SK-N-SH (cell line): Measurements from ENCODE around the gene SRF. TPM values are rescaled to one million over a fixed set of nuclear protein-coding genes. Genes with fewer than 3 reads are reported as not detected.

Source experiments
- CTCF ChIA-PET: fragments of 300-600, 350-600 bp; formaldehyde crosslinking; extraction: SDS; loops from one replicate; lab custom pipeline; 2021; lab: Yijun Ruan, JAX
- POLR2A ChIA-PET: fragments of 350-600 bp; sonication (Branson Sonifier 250); formaldehyde crosslinking; extraction: SDS; loops from one replicate; lab custom pipeline; 2020; ENCODE audit warnings: antibody characterized with exemption, inconsistent platforms; lab: Yijun Ruan, JAX
- DNase-seq: peaks from one replicate; pipeline ENCODE4 v3.0.0; 2012
- H2AFZ ChIP-seq: fragments of 200-600 bp; sonication (generic); 2 replicates; pipeline ENCODE4 v1.8.1; 2016; ENCODE audit warnings: antibody characterized with exemption, mild to moderate bottlenecking, low read depth
- H3F3A ChIP-seq: fragments of 200-600 bp; sonication (generic); replicated peaks from 2 replicates; pipeline ENCODE3; 2016; ENCODE audit warnings: antibody characterized with exemption, mild to moderate bottlenecking; ENCODE audit not compliant: insufficient read depth
- H3K27ac ChIP-seq, 2 experiments: fragments of 200-500 bp in 1 of 2; fragments of 200-600 bp in 1 of 2; sonication (Bioruptor generic) in 1 of 2; sonication (generic), shearing (Covaris generic) in 1 of 2; 2 replicates each; pipeline versions ENCODE4 v1.5.1 to v1.6.1; 2014 to 2016; ENCODE audit warnings: low read depth in 2 of 2, inconsistent platforms in 1 of 2, low read length in 1 of 2, mild to moderate bottlenecking in 1 of 2, mixed read lengths in 1 of 2
- H3K27me3 ChIP-seq: fragments of 200-600 bp; sonication (generic), shearing (Covaris generic); 2 replicates; pipeline ENCODE4 v1.6.1; 2016; ENCODE audit warnings: mixed run types; ENCODE audit not compliant: insufficient read depth
- H3K36me3 ChIP-seq, 2 experiments: fragments of 200-500 bp in 1 of 2; fragments of 200-600 bp in 1 of 2; sonication (Bioruptor generic) in 1 of 2; sonication (generic) in 1 of 2; replicated peaks in 1 of 2; 2 replicates each; pipeline versions ENCODE3 to v1.5.1; 2014 to 2016; ENCODE audit warnings: low read length in 1 of 2, mild to moderate bottlenecking in 1 of 2; ENCODE audit not compliant: insufficient read depth in 2 of 2, control insufficient read depth in 1 of 2
- H3K4me1 ChIP-seq, 2 experiments: fragments of 200-500 bp in 1 of 2; fragments of 200-600 bp in 1 of 2; sonication (Bioruptor generic) in 1 of 2; sonication (generic), shearing (Covaris generic) in 1 of 2; 2 replicates each; pipeline versions ENCODE4 v1.5.1 to v1.6.1; 2014 to 2016; ENCODE audit warnings: low read depth in 1 of 2, low read length in 1 of 2, mixed run types in 1 of 2; ENCODE audit not compliant: insufficient read depth in 2 of 2, control insufficient read depth in 1 of 2
- H3K4me2 ChIP-seq: fragments of 200-600 bp; sonication (generic), shearing (Covaris generic); 2 replicates; pipeline ENCODE4 v1.6.1; 2017; ENCODE audit warnings: mixed run types
- H3K4me3 ChIP-seq, 2 experiments: fragments of 200-500 bp in 1 of 2; fragments of 200-600 bp in 1 of 2; sonication (Bioruptor generic) in 1 of 2; sonication (generic), shearing (Covaris generic) in 1 of 2; 2 replicates each; pipeline versions ENCODE4 v1.5.1 to v1.8.1; 2014 to 2016; ENCODE audit warnings: low read depth in 2 of 2, inconsistent platforms in 1 of 2, low read length in 1 of 2, mild to moderate bottlenecking in 1 of 2, mixed read lengths in 1 of 2, moderate library complexity in 1 of 2
- H3K79me2 ChIP-seq: fragments of 200-600 bp; sonication (generic); 2 replicates; pipeline ENCODE4 v1.8.1; 2017; ENCODE audit warnings: mild to moderate bottlenecking; ENCODE audit not compliant: insufficient read depth
- H3K9ac ChIP-seq: fragments of 200-600 bp; sonication (generic); 2 replicates; pipeline ENCODE4 v1.6.1; 2017; ENCODE audit warnings: mixed run types
- H3K9me2 ChIP-seq: fragments of 200-600 bp; sonication (generic); 2 replicates; pipeline ENCODE4 v1.6.1; 2017; ENCODE audit warnings: mixed run types
- H3K9me3 ChIP-seq: fragments of 200-600 bp; sonication (generic); 2 replicates; pipeline ENCODE4 v1.6.1; 2017; ENCODE audit warnings: mixed run types, mild to moderate bottlenecking, moderate library complexity
- H4K20me1 ChIP-seq: fragments of 200-600 bp; sonication (generic); 2 replicates; pipeline ENCODE4 v1.6.1; 2017; ENCODE audit warnings: mild to moderate bottlenecking, mixed run types; ENCODE audit not compliant: insufficient read depth
- FOXJ3 ChIP-seq: sonication (generic); formaldehyde crosslinking; IDR thresholded peaks from 2 replicates; pipeline ENCODE4 v1.5.1; 2020; ENCODE audit warnings: mild to moderate bottlenecking, missing genetic modification reagents
- MAX ChIP-seq: IDR thresholded peaks from 2 replicates; pipeline ENCODE4 v1.4.0; 2012; ENCODE audit warnings: low read depth
- MXI1 ChIP-seq: IDR thresholded peaks from 2 replicates; pipeline ENCODE4 v1.6.1; 2012; ENCODE audit warnings: mild to moderate bottlenecking, low read depth, low read length, improper control_type of control experiment
- RAD21 ChIP-seq: IDR thresholded peaks from 2 replicates; pipeline ENCODE4 v1.6.1; 2012; ENCODE audit warnings: mild to moderate bottlenecking, low read length
- RCOR1 ChIP-seq: fragments of 150-350 bp; IDR thresholded peaks from 2 replicates; pipeline ENCODE4 v1.6.1; 2017; ENCODE audit warnings: antibody characterized with exemption, low read length
- TAF1 ChIP-seq: IDR thresholded peaks from 2 replicates; pipeline ENCODE4 v1.6.1; 2012; ENCODE audit warnings: low read depth, mild to moderate bottlenecking, low read length, moderate library complexity, borderline replicate concordance
- USF2 ChIP-seq: fragments of 150-350 bp; IDR thresholded peaks from 2 replicates; pipeline ENCODE4 v1.6.1; 2017; ENCODE audit warnings: antibody characterized with exemption, low read length, low read depth, borderline replicate concordance
- WGBS: methylation state at CpG from one replicate; pipeline ENCODE4 v1.1.6; 2017; ENCODE audit warnings: low lambda C conversion rate; 5-methylcytosine and 5-hydroxymethylcytosine counted together
- polyA plus RNA-seq, 3 experiments: library from polyadenylated mRNA; depleted of rRNA; stranded (reverse); fragments of >200 nt; gene quantifications; 2 replicates each; pipeline ENCODE4 v1.2.3, GENCODE V29; 2012

SRF gene
- polyA plus RNA-seq, 1 of the 3 experiments (the other 2 are of a cell fraction), result 31.7 TPM

- Histone ChIP-seq H3K9ac (no peak overlapping the region), H3K4me3 (no peak overlapping the region), H3K4me2 (no peak overlapping the region), H3K4me1 (peaks cover 0 to 9% of the 10 kb centered on the region in 2 experiments; a peak in 2 of 4 replicates), H3K27ac (no peak overlapping the region), H4K20me1 (no peaks in the 10 kb centered on the region), H3K9me2 (no peaks in the 10 kb centered on the region), H3K9me3 (no peaks in the 10 kb centered on the region), H3F3A (no peaks in the 10 kb centered on the region), H3K36me3 (peaks cover 39 to 51% of the 10 kb centered on the region in 2 experiments), H2AFZ (no peak overlapping the region), H3K79me2 (peaks cover 33% of the 10 kb centered on the region), H3K27me3 (no peaks in the 10 kb centered on the region)
- WGBS, result 96% methylated on average over 7 of the region's 7 CpGs
- no peak for TF ChIP-seq MXI1
- ChIA-PET CTCF (no interaction called here), POLR2A (no interaction called here)
- no peak for DNase-seq
These were observed 16.8 kb downstream of the SRF start for GRCh38 chr6:43187821-43188220.

GRCh38 chr6:43188426-43188825, 17.4 kb downstream of the SRF start:
- POLR2A ChIA-PET, result no interaction called here
- H3K9ac ChIP-seq, result no peak overlapping the region
- H2AFZ ChIP-seq, result no peak overlapping the region
- H3K9me2 ChIP-seq, result no peaks in the 10 kb centered on the region
- no peaks in the 10 kb centered on the region for H4K20me1 ChIP-seq
- TF ChIP-seq FOXJ3 (CRISPR knock-in tag), result no peak
- no peak for TF ChIP-seq USF2
- TF ChIP-seq, all 33 proteins: peak for 0
- Histone ChIP-seq H3K4me2 (no peak overlapping the region), H3K4me1 (peaks cover 0 to 3% of the 10 kb centered on the region in 2 experiments; a peak in 1 of 4 replicates), H3K27me3 (no peaks in the 10 kb centered on the region), H3K79me2 (peaks cover 27% of the 10 kb centered on the region), H3K36me3 (peaks cover 39 to 51% of the 10 kb centered on the region in 2 experiments), H3K4me3 (no peak overlapping the region), H3F3A (no peaks in the 10 kb centered on the region), H3K9me3 (no peaks in the 10 kb centered on the region), H3K27ac (no peak overlapping the region)
- 98% methylated on average over 10 of the region's 10 CpGs for WGBS
- DNase-seq, result no peak
- CTCF ChIA-PET, result no interaction called here

GRCh38 chr6:43189776-43190304, 18.8 kb downstream of the SRF start:
- no peaks in the 10 kb centered on the region for H3K27me3 ChIP-seq
- POLR2A ChIA-PET, result no interaction called here
- no peaks in the 10 kb centered on the region for H3F3A ChIP-seq
- H3K27ac ChIP-seq, result no peak overlapping the region
- no peak for DNase-seq
- H3K79me2 ChIP-seq, result peaks cover 13% of the 10 kb centered on the region
- H3K9me3 ChIP-seq, result no peaks in the 10 kb centered on the region
- H3K4me1 ChIP-seq, result no peaks in the 10 kb centered on the region
- no peak overlapping the region for H3K9ac ChIP-seq
- H4K20me1 ChIP-seq, result no peaks in the 10 kb centered on the region
- WGBS, result 89% methylated on average over 6 of the region's 6 CpGs
- no peaks in the 10 kb centered on the region for H3K9me2 ChIP-seq
- peaks cover 37 to 43% of the 10 kb centered on the region in 2 experiments for H3K36me3 ChIP-seq
- no peak overlapping the region for H2AFZ ChIP-seq
- CTCF ChIA-PET, result no interaction called here
- TF ChIP-seq USF2, result no peak
- TF ChIP-seq TAF1, result no peak
- no peak for TF ChIP-seq MAX
- no peak for TF ChIP-seq RCOR1
- no peak for TF ChIP-seq RAD21
- H3K4me3 ChIP-seq, result no peak overlapping the region
- H3K4me2 ChIP-seq, result no peak overlapping the region
